OCI-LY7 (cell line): ENCODE results near the gene CBFA2T2. TPM values are rescaled to one million over a fixed set of nuclear protein-coding genes. Genes with fewer than 3 reads are reported as not detected.

Experiments
- BruUV-seq: library from RNA; stranded (reverse); fragments of 400-500 nt; replicated peaks from 2 replicates; lab custom pipeline; 2021; lab: Mats Ljungman, UMichigan
- CTCF ChIA-PET: fragments of 300-600 bp; sonication (Branson Sonifier 250); formaldehyde crosslinking; loops from one replicate; lab custom pipeline; 2022; ENCODE audit warnings: antibody characterized with exemption; ENCODE audit not compliant: unreplicated experiment; lab: Charles Lee
- POLR2A ChIA-PET: fragments of 300-600 bp; sonication (Branson Sonifier 250); formaldehyde crosslinking; loops from one replicate; lab custom pipeline; 2022; ENCODE audit warnings: antibody characterized with exemption; lab: Charles Lee
- DNase-seq: peaks from one replicate; pipeline ENCODE4 v3.0.0-alpha.2; 2015; ENCODE audit warnings: low spot score
- H2AFZ ChIP-seq: fragments of 200-600 bp; sonication (generic), shearing (Covaris generic); 2 replicates; pipeline ENCODE4 v1.6.1; 2014; ENCODE audit warnings: mild to moderate bottlenecking, antibody characterized with exemption, low read length, moderate library complexity
- H3K27ac ChIP-seq: fragments of 200-600 bp; sonication (generic); 2 replicates; pipeline ENCODE4 v1.5.1; 2014; ENCODE audit warnings: mixed run types, low read depth, mild to moderate bottlenecking, moderate library complexity, low read length, inconsistent platforms; ENCODE audit not compliant: poor library complexity, severe bottlenecking
- H3K36me3 ChIP-seq: fragments of 200-600 bp; sonication (generic); 2 replicates; pipeline ENCODE4 v1.6.1; 2014; ENCODE audit warnings: mild to moderate bottlenecking, antibody characterized with exemption, low read length, moderate library complexity, mixed read lengths; ENCODE audit not compliant: insufficient read depth
- H3K4me1 ChIP-seq: fragments of 200-600 bp; sonication (generic); 2 replicates; pipeline ENCODE4 v1.5.1; 2014; ENCODE audit warnings: mild to moderate bottlenecking, low read length; ENCODE audit not compliant: insufficient read depth, poor library complexity, severe bottlenecking
- H3K4me2 ChIP-seq: fragments of 200-600 bp; sonication (generic); 2 replicates; pipeline ENCODE4 v1.6.1; 2014; ENCODE audit warnings: mild to moderate bottlenecking, low read length
- H3K4me3 ChIP-seq: fragments of 200-600 bp; sonication (generic); 2 replicates; pipeline ENCODE4 v1.5.1; 2014; ENCODE audit warnings: mild to moderate bottlenecking, low read depth, low read length; ENCODE audit not compliant: poor library complexity, severe bottlenecking
- H3K79me2 ChIP-seq: fragments of 200-600 bp; sonication (generic); 2 replicates; pipeline ENCODE4 v1.6.1; 2016; ENCODE audit warnings: low read depth, mild to moderate bottlenecking, low read length, moderate library complexity, mixed read lengths; ENCODE audit not compliant: insufficient read depth
- H3K9me2 ChIP-seq: fragments of 200-600 bp; sonication (generic); 2 replicates; pipeline ENCODE4 v1.6.1; 2016; ENCODE audit warnings: mild to moderate bottlenecking, low read length, mixed read lengths; ENCODE audit not compliant: insufficient read depth
- H3K9me3 ChIP-seq: fragments of 200-600 bp; sonication (generic); 2 replicates; pipeline ENCODE4 v1.6.1; 2014; ENCODE audit warnings: mild to moderate bottlenecking, mixed run types, low read length, mixed read lengths
- H4K20me1 ChIP-seq: fragments of 200-600 bp; sonication (generic); 2 replicates; pipeline ENCODE4 v1.6.1; 2014; ENCODE audit warnings: mild to moderate bottlenecking, antibody characterized with exemption, low read length, moderate library complexity, mixed read lengths; ENCODE audit not compliant: insufficient read depth
- EZH2phosphoT487 ChIP-seq: fragments of 200-600 bp; sonication (generic); IDR thresholded peaks from 2 replicates; pipeline ENCODE4 v1.6.1; 2018; ENCODE audit warnings: low read depth, borderline replicate concordance, mild to moderate bottlenecking, mixed run types, antibody characterized with exemption, low read length, moderate library complexity, mixed read lengths
- intact Hi-C: fragments of 100-400 bp; cut with micrococcal nuclease; formaldehyde crosslinking; loops from one replicate; pipeline ENCODE4 v1.10.0; 2022; ENCODE audit not compliant: unreplicated experiment
- total RNA-seq, 2 experiments: library from RNA; depleted of rRNA in 1 of 2; stranded (reverse); fragments of >200 nt in 1 of 2; shearing (Covaris generic) in 1 of 2; gene quantifications; 2 replicates each; pipeline ENCODE4 v1.2.3, GENCODE V29; 2014 to 2022
- TF ChIP-seq, protein P1 (sequence below): fragments of 200-600 bp; sonication (generic); conservative IDR thresholded peaks from 2 replicates; pipeline ENCODE4 v1.5.1; 2014; ENCODE audit warnings: mild to moderate bottlenecking, antibody characterized with exemption, low read length, moderate library complexity, mixed read lengths

CBFA2T2 gene
- total RNA-seq, 2 experiments from 2014 or later, result 20.7 to 32.9 TPM

DNA sequence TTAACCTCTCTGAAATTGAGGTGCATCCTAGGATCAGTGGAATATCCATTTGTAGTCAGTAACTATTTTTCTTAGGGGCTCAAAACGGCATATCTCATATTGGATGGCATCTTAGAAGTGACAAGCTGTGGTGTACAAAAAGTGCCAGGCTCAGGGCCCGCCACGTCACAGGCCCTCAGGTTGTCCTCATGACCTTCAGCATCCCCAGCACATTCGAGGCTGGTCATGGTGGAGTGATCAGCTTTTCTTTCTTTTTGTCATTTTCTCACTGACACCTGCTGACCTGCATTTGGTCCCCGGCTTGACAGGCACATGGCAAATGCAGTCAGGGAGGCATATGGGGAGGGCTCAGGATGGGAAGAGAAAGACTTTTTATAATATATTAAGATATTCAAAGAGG, 203.4 kb downstream of the CBFA2T2 start:
- intact Hi-C loops, result no loop called here
- CTCF ChIA-PET, result no interaction called here
- Histone ChIP-seq H3K4me3 (no peak overlapping the region), H3K27ac (no peak overlapping the region), H3K4me1 (peaks cover 32% of the 10 kb centered on the region), H3K9me2 (no peaks in the 10 kb centered on the region), H2AFZ (0 out of 2 replicates have a peak overlapping the region, but pooled peaks have one; percentile 28), H3K79me2 (no peaks in the 10 kb centered on the region), H4K20me1 (no peaks in the 10 kb centered on the region), H3K4me2 (no peak overlapping the region), H3K9me3 (no peaks in the 10 kb centered on the region), H3K36me3 (no peaks in the 10 kb centered on the region)
- BruUV-seq, result no TSS peak
- peak; percentile 40 for DNase-seq
- POLR2A ChIA-PET, result interaction anchor here (0.6 to 1.0 kb wide), 3 partner anchors 9 to 26 kb away, joined by 4 to 6 read pairs (median 5); partner anchors contain the start of gene ACTL10
- no peak for TF ChIP-seq EZH2phosphoT487
- TF ChIP-seq, protein P1, sequence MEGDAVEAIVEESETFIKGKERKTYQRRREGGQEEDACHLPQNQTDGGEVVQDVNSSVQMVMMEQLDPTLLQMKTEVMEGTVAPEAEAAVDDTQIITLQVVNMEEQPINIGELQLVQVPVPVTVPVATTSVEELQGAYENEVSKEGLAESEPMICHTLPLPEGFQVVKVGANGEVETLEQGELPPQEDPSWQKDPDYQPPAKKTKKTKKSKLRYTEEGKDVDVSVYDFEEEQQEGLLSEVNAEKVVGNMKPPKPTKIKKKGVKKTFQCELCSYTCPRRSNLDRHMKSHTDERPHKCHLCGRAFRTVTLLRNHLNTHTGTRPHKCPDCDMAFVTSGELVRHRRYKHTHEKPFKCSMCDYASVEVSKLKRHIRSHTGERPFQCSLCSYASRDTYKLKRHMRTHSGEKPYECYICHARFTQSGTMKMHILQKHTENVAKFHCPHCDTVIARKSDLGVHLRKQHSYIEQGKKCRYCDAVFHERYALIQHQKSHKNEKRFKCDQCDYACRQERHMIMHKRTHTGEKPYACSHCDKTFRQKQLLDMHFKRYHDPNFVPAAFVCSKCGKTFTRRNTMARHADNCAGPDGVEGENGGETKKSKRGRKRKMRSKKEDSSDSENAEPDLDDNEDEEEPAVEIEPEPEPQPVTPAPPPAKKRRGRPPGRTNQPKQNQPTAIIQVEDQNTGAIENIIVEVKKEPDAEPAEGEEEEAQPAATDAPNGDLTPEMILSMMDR, result no peak

DNA sequence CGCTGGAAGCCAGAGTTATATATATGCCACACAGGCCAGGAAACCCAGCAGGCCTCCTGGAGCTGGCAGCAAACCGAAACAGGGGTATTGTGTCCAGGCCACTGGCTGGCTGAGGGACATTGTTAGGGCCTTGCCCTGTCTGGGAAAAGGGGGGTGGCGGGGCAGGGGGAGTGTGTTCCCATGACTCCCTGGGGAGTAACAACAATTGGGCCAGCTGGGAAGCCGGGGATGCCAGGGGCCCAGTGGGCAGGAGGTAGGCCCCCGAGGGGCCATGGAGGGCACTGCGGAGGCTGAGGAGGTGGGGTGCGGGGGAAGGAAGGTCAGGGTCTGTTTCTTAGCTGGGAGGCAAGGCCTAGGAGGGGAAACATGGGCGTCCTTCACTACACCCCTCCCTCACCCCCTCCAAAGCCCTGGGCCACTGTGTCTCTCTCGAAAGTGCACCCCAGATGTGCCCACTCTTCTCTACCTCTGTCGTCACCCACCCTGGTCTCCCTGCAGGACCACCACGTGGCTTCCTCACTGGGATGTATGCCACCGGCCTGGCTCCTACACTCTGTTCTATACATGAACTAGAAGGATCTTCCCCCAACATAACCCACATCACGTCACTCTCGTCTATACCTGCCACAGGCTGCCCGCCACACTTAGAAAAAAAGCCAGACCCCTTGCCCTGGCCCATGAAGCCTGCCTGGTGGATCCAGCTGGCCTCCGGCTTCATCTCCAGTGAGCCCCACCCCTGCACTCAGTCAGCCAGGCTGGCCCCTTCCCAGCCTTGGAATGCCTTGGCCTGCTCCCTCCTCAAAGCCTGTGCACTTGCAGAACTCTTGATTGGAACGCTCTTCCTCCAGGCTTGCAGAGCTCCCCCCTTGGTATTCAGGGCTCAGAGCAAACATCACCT, 204.1 kb downstream of the CBFA2T2 start:
- peaks cover 25% of the 10 kb centered on the region for H3K4me1 ChIP-seq
- H3K79me2 ChIP-seq, result no peaks in the 10 kb centered on the region
- DNase-seq, result no peak
- no peaks in the 10 kb centered on the region for H4K20me1 ChIP-seq
- POLR2A ChIA-PET, result interaction anchor here (0.6 to 1.0 kb wide), 2 partner anchors 10 to 27 kb away, joined by 4 to 6 read pairs; partner anchors contain the start of gene ACTL10
- no peaks in the 10 kb centered on the region for H3K36me3 ChIP-seq
- BruUV-seq, result no TSS peak
- intact Hi-C loops, result no loop called here
- CTCF ChIA-PET, result no interaction called here
- H3K4me3 ChIP-seq, result no peak overlapping the region
- no peak for TF ChIP-seq EZH2phosphoT487
- TF ChIP-seq, protein P1, result no peak
- H3K9me2 ChIP-seq, result no peaks in the 10 kb centered on the region
- no peak overlapping the region for H3K4me2 ChIP-seq
- H2AFZ ChIP-seq, result 0 out of 2 replicates have a peak overlapping the region, but pooled peaks have one; percentile 28
- H3K27ac ChIP-seq, result no peak overlapping the region
- no peaks in the 10 kb centered on the region for H3K9me3 ChIP-seq

DNA sequence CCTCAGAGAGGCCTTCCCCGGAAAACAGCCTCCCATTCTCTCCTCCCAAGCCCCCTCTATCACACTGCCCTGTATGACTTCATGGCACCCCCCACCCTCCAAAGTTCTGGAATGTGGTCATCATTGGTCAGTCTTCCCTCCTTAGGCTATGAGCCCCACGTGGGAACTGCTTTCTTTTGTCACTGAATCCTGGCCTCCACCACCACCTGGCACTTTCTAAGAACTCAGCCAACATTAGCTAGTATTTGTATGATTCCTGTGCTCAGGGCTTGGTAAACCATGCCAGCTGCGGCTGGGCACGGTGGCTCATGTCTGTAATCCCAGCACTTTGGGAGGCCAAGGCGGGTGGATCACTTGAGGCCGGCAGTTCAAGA, 204.7 kb downstream of the CBFA2T2 start:
- no peaks in the 10 kb centered on the region for H3K36me3 ChIP-seq
- no peak for DNase-seq
- no peak overlapping the region for H3K4me2 ChIP-seq
- no peaks in the 10 kb centered on the region for H3K79me2 ChIP-seq
- no peak overlapping the region for H3K27ac ChIP-seq
- no peaks in the 10 kb centered on the region for H4K20me1 ChIP-seq
- ChIA-PET POLR2A (no interaction called here), CTCF (no interaction called here)
- no peak for TF ChIP-seq EZH2phosphoT487
- TF ChIP-seq, protein P1, result no peak
- H3K4me3 ChIP-seq, result no peak overlapping the region
- H3K4me1 ChIP-seq, result peaks cover 19% of the 10 kb centered on the region
- no peaks in the 10 kb centered on the region for H3K9me2 ChIP-seq
- no peak overlapping the region for H2AFZ ChIP-seq
- intact Hi-C loops, result no loop called here
- no peaks in the 10 kb centered on the region for H3K9me3 ChIP-seq
- BruUV-seq, result no TSS peak
